Stimulated activated CD4-positive, alpha-beta T cell treated with anti-CD3 and anti-CD28 coated beads, Interleukin-2, amount 100 ng/mL, for 48 hours (primary cell): ENCODE measurements around the gene CEP55.

Experiments used
- DNase-seq, 2 donors: peaks; one replicate each; pipeline ENCODE4 v3.0.0-alpha.2; 2020

CEP55 gene

GRCh38 chr10:93567277-93568104 lies 71.1 kb downstream of the CEP55 start:
- DNase-seq, result no peak

GRCh38 chr10:93568105-93568390 lies 71.6 kb downstream of the CEP55 start:
- no peak for DNase-seq

- DNase-seq, result no peak
These were observed 74.0 kb downstream of the CEP55 start for GRCh38 chr10:93570383-93570782.

GRCh38 chr10:93572606-93573005 lies 76.2 kb downstream of the CEP55 start:
- DNase-seq, result no peak

- no peak for DNase-seq
These were observed 76.9 kb downstream of the CEP55 start for GRCh38 chr10:93573051-93573909.

GRCh38 chr10:93573924-93574323 lies 77.5 kb downstream of the CEP55 start:
- DNase-seq, result no peak

- DNase-seq, result no peak
These were observed 80.5 kb downstream of the CEP55 start for GRCh38 chr10:93576888-93577287.

- DNase-seq, result no peak
These were observed 81.2 kb downstream of the CEP55 start for GRCh38 chr10:93577565-93577964.
